GM18511 (cell line): ENCODE data around the gene CCDC102A.
A peak's percentile ranks its signal among the peaks of the same experiment; 100 is the strongest.

ENCODE experiments used
- ATAC-seq: cut with Tn5 transposase; IDR thresholded peaks from one replicate; pipeline ENCODE4 v1.9.1; 2021; ENCODE audit warnings: mild to moderate bottlenecking, moderate library complexity; ENCODE audit not compliant: unreplicated experiment

CCDC102A gene

DNA sequence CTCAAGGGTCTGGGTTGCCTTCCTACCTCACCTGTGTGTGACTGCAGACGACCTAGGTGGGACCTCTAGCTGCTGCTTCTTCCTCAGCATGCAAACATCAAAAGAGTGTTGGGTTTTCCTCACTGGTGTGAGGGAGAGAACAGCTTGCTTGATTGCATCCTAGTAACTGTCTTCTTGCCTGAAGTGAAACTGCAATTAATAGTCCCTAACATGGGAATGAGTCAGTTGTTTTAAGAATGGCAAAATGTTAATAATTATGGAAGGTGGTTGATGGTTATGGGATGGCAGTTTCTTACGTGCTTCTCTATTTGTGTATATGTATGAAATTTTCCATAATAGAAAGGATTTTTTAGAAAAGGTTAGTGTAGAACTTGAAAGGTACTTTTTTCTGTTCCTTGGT, 68.0 kb downstream of the CCDC102A start:
- ATAC-seq: no peak

DNA sequence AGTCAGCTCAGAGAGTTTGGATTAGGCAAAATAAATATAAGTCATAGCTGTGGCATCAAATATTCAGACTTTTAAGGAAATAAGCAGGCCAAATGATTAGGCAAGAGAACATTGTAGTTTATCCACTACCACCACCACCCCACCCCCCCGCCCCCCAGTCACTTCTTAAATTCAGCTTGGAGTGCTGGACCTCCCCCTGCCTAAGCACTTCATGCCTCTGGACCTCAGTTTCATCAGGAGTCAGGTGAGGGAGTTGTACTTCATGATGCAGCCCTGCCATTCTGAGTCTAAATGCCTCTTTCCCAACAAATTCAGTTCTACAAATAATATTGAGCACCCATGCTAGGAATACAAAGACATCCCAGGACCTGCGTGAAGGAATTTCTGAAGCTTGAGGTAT, 71.8 kb downstream of the CCDC102A start:
- ATAC-seq: no peak

DNA sequence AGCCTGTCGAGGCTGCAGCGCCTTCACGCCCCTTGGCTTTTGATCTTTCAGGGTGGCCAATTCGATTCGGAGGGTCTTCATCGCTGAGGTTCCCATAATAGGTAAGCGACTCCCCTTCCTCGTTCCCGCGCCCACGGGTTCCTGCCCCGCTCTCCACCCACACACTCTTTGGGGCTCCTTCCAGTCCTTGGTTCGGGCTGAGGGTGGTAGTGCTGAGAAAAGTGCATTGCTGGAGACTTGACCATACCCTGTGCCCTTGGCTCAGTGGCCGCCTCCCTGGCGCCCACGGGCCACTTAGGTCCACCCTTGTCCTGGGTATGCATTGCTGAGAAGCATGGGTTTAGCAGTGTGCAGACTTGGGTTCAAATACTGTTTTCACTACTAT, 73.4 kb downstream of the CCDC102A start:
- ATAC-seq: peak; percentile 34

DNA sequence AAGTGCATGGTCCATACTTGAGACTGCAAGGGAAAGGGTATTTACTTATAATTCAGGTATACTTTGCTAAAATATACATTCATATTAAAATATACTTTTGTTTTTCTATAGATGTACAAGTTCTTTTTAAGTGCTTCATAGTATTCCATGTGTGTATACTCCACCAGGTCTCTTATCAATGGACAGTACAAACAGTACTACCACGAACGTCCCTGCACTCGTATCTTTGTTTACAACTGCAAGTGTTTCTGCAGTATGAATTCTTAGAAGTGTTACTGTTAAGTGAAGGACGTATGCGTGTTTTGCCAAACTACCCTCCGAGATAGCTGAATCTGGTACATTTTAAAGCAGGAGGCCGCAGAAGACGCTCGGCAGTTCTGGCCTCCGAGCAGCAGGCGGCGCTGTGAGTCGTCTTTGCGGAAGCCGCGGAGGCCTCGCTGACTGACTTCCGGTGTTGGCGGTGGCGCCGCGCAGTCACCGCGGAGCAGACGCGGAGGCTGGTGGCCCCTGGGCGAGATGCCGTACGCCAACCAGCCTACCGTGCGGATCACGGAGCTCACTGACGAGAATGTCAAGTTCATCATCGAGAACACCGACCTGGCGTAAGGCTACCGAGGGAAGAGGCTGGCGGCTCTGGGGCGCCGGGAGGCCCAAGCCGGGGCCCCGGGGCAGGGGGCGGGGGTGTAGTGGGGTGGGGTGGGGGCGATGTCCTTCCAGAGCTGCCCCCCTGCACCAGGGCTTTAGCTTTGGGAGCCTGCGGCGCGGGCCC, 74.0 kb downstream of the CCDC102A start, which contains the start of gene POLR2C:
Gene POLR2C (plus strand): TSS at position 471 of the 769 bp plus-strand sequence. CDS start 46 bp downstream, at position 517.
- ATAC-seq: peak; percentile 97
